ENCODE data around the gene FAAP20. TPM values are rescaled to one million over a fixed set of nuclear protein-coding genes. Genes with fewer than 3 reads are reported as not detected.

FAAP20 gene
- polyA plus RNA-seq, 2 of the 4 experiments (the other 2 are of a cell fraction), result 5.1 to 26.0 TPM

DNA sequence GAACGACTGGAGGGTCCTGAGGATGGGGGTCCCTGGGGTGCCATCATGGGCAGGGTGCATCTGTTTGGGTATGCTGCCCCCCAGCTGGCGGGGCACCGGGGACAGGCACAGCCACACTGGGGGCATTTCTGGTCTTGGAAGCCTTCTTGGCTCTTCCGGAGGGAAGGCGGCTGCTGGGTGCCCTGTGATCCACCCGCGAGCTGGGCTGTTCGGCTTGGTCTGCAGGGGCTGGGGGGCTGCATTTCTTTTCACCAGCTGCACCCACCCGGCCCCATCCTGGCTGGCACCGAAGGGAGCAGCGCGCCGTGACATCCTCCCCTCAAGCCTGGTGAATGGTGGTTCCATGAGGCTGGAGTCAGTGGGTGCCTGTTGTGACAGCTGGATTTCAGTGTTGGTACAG, 12.2 kb downstream of the FAAP20 start:
- H3K4me2 ChIP-seq, result no peak overlapping the region
- no peak for FAIRE-seq
- no peak overlapping the region for H3K4me3 ChIP-seq
- H3K27ac ChIP-seq, result no peak overlapping the region
- no peak for ATAC-seq
- no peaks in the 10 kb centered on the region for H3K4me1 ChIP-seq
- 81% methylated on average over 2 of the region's 13 CpGs for WGBS (ENCODE audit: missing lambda C conversion rate)
- no peaks in the 10 kb centered on the region for H3K9me3 ChIP-seq
- POLR2A ChIA-PET, result no interaction called here
- no peak for DNase-seq (ENCODE audit: low read depth in 1 of 2, low spot score in 1 of 2)
- TF ChIP-seq CBX8 (IDR thresholded peaks at IDR 0.05) (no peak), HOXA7 (CRISPR knock-in tag; IDR thresholded peaks at IDR 0.05) (no peak), NPAS2 (CRISPR knock-in tag; IDR thresholded peaks at IDR 0.05; ENCODE audit: borderline replicate concordance) (no peak), CBX2 (IDR thresholded peaks at IDR 0.05; ENCODE audit: borderline replicate concordance, low read depth) (no peak), KDM1A (IDR thresholded peaks at IDR 0.05; ENCODE audit: low read depth) (no peak), CEBPB (IDR thresholded peaks at IDR 0.05) (no peak), CHD2 (IDR thresholded peaks at IDR 0.05; ENCODE audit: low read length, partially characterized antibody) (no peak), ZNF302 (CRISPR knock-in tag; IDR thresholded peaks at IDR 0.05) (no peak), TP53 (CRISPR knock-in tag; IDR thresholded peaks at IDR 0.05) (no peak), BHLHE40 (IDR thresholded peaks at IDR 0.05; ENCODE audit: low read depth, low read length) (no peak)
- TF ChIP-seq, protein P1, sequence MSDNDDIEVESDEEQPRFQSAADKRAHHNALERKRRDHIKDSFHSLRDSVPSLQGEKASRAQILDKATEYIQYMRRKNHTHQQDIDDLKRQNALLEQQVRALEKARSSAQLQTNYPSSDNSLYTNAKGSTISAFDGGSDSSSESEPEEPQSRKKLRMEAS (IDR thresholded peaks at IDR 0.05), result no peak
- TF ChIP-seq, protein P2, sequence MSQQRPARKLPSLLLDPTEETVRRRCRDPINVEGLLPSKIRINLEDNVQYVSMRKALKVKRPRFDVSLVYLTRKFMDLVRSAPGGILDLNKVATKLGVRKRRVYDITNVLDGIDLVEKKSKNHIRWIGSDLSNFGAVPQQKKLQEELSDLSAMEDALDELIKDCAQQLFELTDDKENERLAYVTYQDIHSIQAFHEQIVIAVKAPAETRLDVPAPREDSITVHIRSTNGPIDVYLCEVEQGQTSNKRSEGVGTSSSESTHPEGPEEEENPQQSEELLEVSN (IDR thresholded peaks at IDR 0.05; ENCODE audit: borderline replicate concordance, low read depth), result no peak
- CTCF ChIA-PET, result interaction anchor here (1.3 to 4.2 kb wide), 2 partner anchors 8 to 12 kb away, joined by 3 to 18 read pairs; partner anchors contain the start of gene FAAP20

GRCh38 chr1:2181752-2182151, 12.8 kb downstream of the FAAP20 start:
- no peak overlapping the region for H3K27ac ChIP-seq
- no peak for FAIRE-seq

GRCh38 chr1:2181271-2181670, 13.3 kb downstream of the FAAP20 start:
- ChIA-PET CTCF (no interaction called here), POLR2A (no interaction called here)
- DNase-seq (ENCODE audit: low read depth in 1 of 2, low spot score in 1 of 2) (no peak), FAIRE-seq (no peak), ATAC-seq (no peak)
- Histone ChIP-seq H3K4me3 (no peak overlapping the region), H3K27ac (no peak overlapping the region), H3K4me1 (no peaks in the 10 kb centered on the region), H3K4me2 (no peak overlapping the region), H3K9me3 (no peaks in the 10 kb centered on the region)
- TF ChIP-seq HEYL (CRISPR knock-in tag; IDR thresholded peaks at IDR 0.05), result no peak
- TF ChIP-seq, protein P1 (IDR thresholded peaks at IDR 0.05), result no peak
- TF ChIP-seq CBX2 (IDR thresholded peaks at IDR 0.05; ENCODE audit: borderline replicate concordance, low read depth), result no peak
- TF ChIP-seq EHMT2 (IDR thresholded peaks at IDR 0.05; ENCODE audit: low read depth), result no peak
- WGBS (ENCODE audit: missing lambda C conversion rate), result 100% methylated on average over 3 of the region's 14 CpGs

More at GRCh38 chr1:2181752-2182151, 12.8 kb downstream of the FAAP20 start:
- Histone ChIP-seq H3K9me3 (no peaks in the 10 kb centered on the region), H3K4me2 (no peak overlapping the region), H3K4me1 (no peaks in the 10 kb centered on the region), H3K4me3 (no peak overlapping the region)
- ATAC-seq (no peak), DNase-seq (ENCODE audit: low read depth in 1 of 2, low spot score in 1 of 2) (no peak)
- TF ChIP-seq, protein P2 (IDR thresholded peaks at IDR 0.05; ENCODE audit: borderline replicate concordance, low read depth), result no peak
- TF ChIP-seq, protein P3, sequence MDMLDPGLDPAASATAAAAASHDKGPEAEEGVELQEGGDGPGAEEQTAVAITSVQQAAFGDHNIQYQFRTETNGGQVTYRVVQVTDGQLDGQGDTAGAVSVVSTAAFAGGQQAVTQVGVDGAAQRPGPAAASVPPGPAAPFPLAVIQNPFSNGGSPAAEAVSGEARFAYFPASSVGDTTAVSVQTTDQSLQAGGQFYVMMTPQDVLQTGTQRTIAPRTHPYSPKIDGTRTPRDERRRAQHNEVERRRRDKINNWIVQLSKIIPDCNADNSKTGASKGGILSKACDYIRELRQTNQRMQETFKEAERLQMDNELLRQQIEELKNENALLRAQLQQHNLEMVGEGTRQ (IDR thresholded peaks at IDR 0.05), result no peak
- TF ChIP-seq ZSCAN20 (CRISPR knock-in tag; IDR thresholded peaks at IDR 0.05) (no peak), SREBF2 (IDR thresholded peaks at IDR 0.05) (no peak), RNF2 (IDR thresholded peaks at IDR 0.05; ENCODE audit: borderline replicate concordance, low read depth) (no peak), GATA3 (IDR thresholded peaks at IDR 0.05; ENCODE audit: borderline replicate concordance) (no peak), HDAC2 (IDR thresholded peaks at IDR 0.05) (no peak), POLR2AphosphoS2 (conservative IDR thresholded peaks at IDR 0.05; ENCODE audit: low read length) (no peak)
- CTCF ChIA-PET, result interaction anchor here (1.3 to 4.2 kb wide), 2 partner anchors 7 to 13 kb away, joined by 3 to 18 read pairs; partner anchors contain the start of gene FAAP20
- WGBS (ENCODE audit: missing lambda C conversion rate), result 93% methylated on average over 11 of the region's 11 CpGs
- POLR2A ChIA-PET, result no interaction called here
